ENCODE results near the gene AAMDC. TPM values are rescaled to one million over a fixed set of nuclear protein-coding genes. Genes with fewer than 3 reads are reported as not detected.
"Not testable (repeated sequence)": the region's sequence is repeated elsewhere in the genome, so short reads cannot be mapped to it uniquely, and the experiment has no call there.

The AAMDC gene
- total RNA-seq, 1 experiment from 2014 or later = 2.8 TPM

GRCh38 chr11:77917713-77918112 lies 96.8 kb downstream of the AAMDC start:
- H3K27me3 ChIP-seq (ENCODE audit: low read length); H2AFZ ChIP-seq (ENCODE audit: low read length); H4K20me1 ChIP-seq (ENCODE audit: insufficient read depth, low read depth, low read length); H3K9me2 ChIP-seq (replicated peaks; ENCODE audit: insufficient read depth, low read length); H3K4me3 ChIP-seq (ENCODE audit: low read length); H3K79me2 ChIP-seq (ENCODE audit: low read length); H3K4me2 ChIP-seq (ENCODE audit: low read depth, low read length, poor library complexity, severe bottlenecking); H3K9ac ChIP-seq (ENCODE audit: low read length); H3K27ac ChIP-seq (ENCODE audit: low read length); H3K9me3 ChIP-seq (ENCODE audit: low read length); H3K4me1 ChIP-seq (ENCODE audit: low read length); DNase-seq; H3K36me3 ChIP-seq (ENCODE audit: insufficient read depth, low read length): not testable (repeated sequence)

Small RNA genes within 50 kb of the gene (small RNA-seq; reads per million reads assigned to genes)
- gene AP002812.4 = not detected

Other genes with a start within 250 kb of the AAMDC start
- 1.3 and 1.9 TPM in 2 replicates for gene AQP11, start 231.2 kb upstream of the AAMDC start, total RNA-seq (2014; rRNA removed; shearing (Covaris generic); ENCODE audit: low replicate concordance)
- gene CLNS1A, start 183.3 kb upstream of the AAMDC start, total RNA-seq (2014; rRNA removed; shearing (Covaris generic); ENCODE audit: low replicate concordance) = 212 and 223 TPM in 2 replicates
- 41.1 and 45.1 TPM in 2 replicates for gene RSF1, start 422 bp upstream of the AAMDC start, total RNA-seq (2014; rRNA removed; shearing (Covaris generic); ENCODE audit: low replicate concordance)
- 42.7 and 51.2 TPM in 2 replicates for gene INTS4, start 173.5 kb downstream of the AAMDC start, total RNA-seq (2014; rRNA removed; shearing (Covaris generic); ENCODE audit: low replicate concordance)
- gene KCTD14, start 202.1 kb downstream of the AAMDC start, total RNA-seq (2014; rRNA removed; shearing (Covaris generic); ENCODE audit: low replicate concordance) = 1.0 TPM in 1 of 2 replicates, not detected in the other
- not detected in 2 replicates for gene THRSP, start 242.7 kb downstream of the AAMDC start, total RNA-seq (2014; rRNA removed; shearing (Covaris generic); ENCODE audit: low replicate concordance)